GM10266 (cell line): ENCODE results near the gene SLC25A23.

ENCODE experiments used
- DNase-seq: peaks from one replicate; pipeline ENCODE4 v3.0.0; 2012; ENCODE audit errors: extremely low spot score
- TF ChIP-seq, protein P1 (sequence below): IDR thresholded peaks from 2 replicates; pipeline ENCODE4 v1.5.1; 2012; ENCODE audit warnings: mild to moderate bottlenecking, low read depth; ENCODE audit not compliant: control insufficient read depth, insufficient read depth; ENCODE audit errors: missing control alignments

Gene SLC25A23

GRCh38 chr19:6484831-6485230 lies 25.2 kb upstream of the SLC25A23 start:
- TF ChIP-seq, protein P1, sequence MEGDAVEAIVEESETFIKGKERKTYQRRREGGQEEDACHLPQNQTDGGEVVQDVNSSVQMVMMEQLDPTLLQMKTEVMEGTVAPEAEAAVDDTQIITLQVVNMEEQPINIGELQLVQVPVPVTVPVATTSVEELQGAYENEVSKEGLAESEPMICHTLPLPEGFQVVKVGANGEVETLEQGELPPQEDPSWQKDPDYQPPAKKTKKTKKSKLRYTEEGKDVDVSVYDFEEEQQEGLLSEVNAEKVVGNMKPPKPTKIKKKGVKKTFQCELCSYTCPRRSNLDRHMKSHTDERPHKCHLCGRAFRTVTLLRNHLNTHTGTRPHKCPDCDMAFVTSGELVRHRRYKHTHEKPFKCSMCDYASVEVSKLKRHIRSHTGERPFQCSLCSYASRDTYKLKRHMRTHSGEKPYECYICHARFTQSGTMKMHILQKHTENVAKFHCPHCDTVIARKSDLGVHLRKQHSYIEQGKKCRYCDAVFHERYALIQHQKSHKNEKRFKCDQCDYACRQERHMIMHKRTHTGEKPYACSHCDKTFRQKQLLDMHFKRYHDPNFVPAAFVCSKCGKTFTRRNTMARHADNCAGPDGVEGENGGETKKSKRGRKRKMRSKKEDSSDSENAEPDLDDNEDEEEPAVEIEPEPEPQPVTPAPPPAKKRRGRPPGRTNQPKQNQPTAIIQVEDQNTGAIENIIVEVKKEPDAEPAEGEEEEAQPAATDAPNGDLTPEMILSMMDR: no peak
- DNase-seq: no peak

DNA sequence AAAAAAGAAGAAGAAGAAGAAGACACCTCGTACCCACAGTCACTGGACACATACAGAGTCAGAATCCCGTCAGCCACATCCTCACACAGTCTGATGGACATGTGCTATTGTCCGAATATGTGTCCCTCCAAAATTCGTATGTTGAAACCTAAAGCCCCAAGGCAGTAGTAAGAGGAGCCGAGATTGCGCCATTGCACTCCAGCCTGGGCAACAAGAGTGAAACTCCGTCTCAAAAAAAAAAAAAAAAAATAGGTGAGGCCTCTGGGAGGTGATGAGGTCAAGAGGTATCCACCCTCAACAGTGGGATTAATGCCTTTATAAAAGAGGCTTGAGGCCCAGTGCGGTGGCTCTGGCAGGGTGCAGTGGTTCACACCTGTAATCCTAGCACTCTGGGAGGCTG lies 24.6 kb upstream of the SLC25A23 start:
- no peak for DNase-seq
- TF ChIP-seq, protein P1: no peak

GRCh38 chr19:6483235-6483634 lies 23.6 kb upstream of the SLC25A23 start:
- no peak for DNase-seq
- TF ChIP-seq, protein P1: no peak

GRCh38 chr19:6482343-6482686 lies 22.7 kb upstream of the SLC25A23 start:
- no peak for DNase-seq
- TF ChIP-seq, protein P1: no peak

GRCh38 chr19:6481541-6482342 lies 22.1 kb upstream of the SLC25A23 start, which contains the start of gene DENND1C:
Gene DENND1C, minus strand, starts transcription at chr19:6481787. Its CDS starts 92 bp downstream, at chr19:6481695.
- DNase-seq: peak; percentile 83
- TF ChIP-seq, protein P1: peak; percentile 78

GRCh38 chr19:6480848-6481415 lies 21.3 kb upstream of the SLC25A23 start:
- TF ChIP-seq, protein P1: no peak
- DNase-seq: no peak

- no peak for DNase-seq
- TF ChIP-seq, protein P1: no peak
These were observed 20.3 kb upstream of the SLC25A23 start for GRCh38 chr19:6479836-6480398.
